ENCODE data around the gene COL6A1. TPM values are rescaled to one million over a fixed set of nuclear protein-coding genes. Genes with fewer than 3 reads are reported as not detected.
A peak's percentile ranks its signal among the peaks of the same experiment; 100 is the strongest.

Gene COL6A1
- total RNA-seq, 3 donors from 2014 or later = 45.0 to 663 (median 114) TPM

GRCh38 chr21:45976701-45977311 lies 4.8 kb upstream of the COL6A1 start:
- intact Hi-C loops (cut with DNase I, micrococcal nuclease) = no loop called here
- no peaks in the 10 kb centered on the region for H3K9me3 ChIP-seq
- H3K36me3 ChIP-seq (ENCODE audit: low read depth) = no peaks in the 10 kb centered on the region
- ATAC-seq (no peak), DNase-seq (peak in 1 of 3 donors; percentile 10)
- no peak for TF ChIP-seq CTCF (IDR thresholded peaks at IDR 0.05)
- H3K4me1 ChIP-seq (ENCODE audit: low read depth) = peaks cover 20% of the 10 kb centered on the region
- no peak overlapping the region for H3K4me3 ChIP-seq

GRCh38 chr21:45977396-45977795 lies 4.2 kb upstream of the COL6A1 start:
- Histone ChIP-seq H3K4me3 (no peak overlapping the region), H3K36me3 (ENCODE audit: low read depth) (no peaks in the 10 kb centered on the region), H3K4me1 (ENCODE audit: low read depth) (peaks cover 26% of the 10 kb centered on the region), H3K9me3 (no peaks in the 10 kb centered on the region)
- intact Hi-C loops (cut with DNase I, micrococcal nuclease) = no loop called here
- TF ChIP-seq CTCF (IDR thresholded peaks at IDR 0.05) = no peak
- DNase-seq = peak in 2 of 3 donors; percentile 37 to 57
- ATAC-seq = no peak

GRCh38 chr21:45979141-45979631 lies 2.4 kb upstream of the COL6A1 start:
- H3K4me3 ChIP-seq = no peak overlapping the region
- peak in 2 of 3 donors; percentile 26 to 51 for DNase-seq
- intact Hi-C loops (cut with DNase I, micrococcal nuclease) = no loop called here
- no peaks in the 10 kb centered on the region for H3K9me3 ChIP-seq
- no peak for TF ChIP-seq CTCF (IDR thresholded peaks at IDR 0.05)
- no peak for ATAC-seq
- H3K36me3 ChIP-seq (ENCODE audit: low read depth) = no peaks in the 10 kb centered on the region
- H3K4me1 ChIP-seq (ENCODE audit: low read depth) = peaks cover 20% of the 10 kb centered on the region

- Histone ChIP-seq H3K4me3 (no peak overlapping the region), H3K36me3 (ENCODE audit: low read depth) (no peaks in the 10 kb centered on the region), H3K4me1 (ENCODE audit: low read depth) (peaks cover 17% of the 10 kb centered on the region), H3K9me3 (no peaks in the 10 kb centered on the region)
- no peak for ATAC-seq
- no peak for TF ChIP-seq CTCF (IDR thresholded peaks at IDR 0.05)
- peak in 1 of 3 donors; percentile 18 for DNase-seq
- intact Hi-C loops (cut with DNase I, micrococcal nuclease) = no loop called here
Observed at GRCh38 chr21:45979651-45980050, 1.9 kb upstream of the COL6A1 start.

- Histone ChIP-seq H3K4me1 (ENCODE audit: low read depth) (peaks cover 12% of the 10 kb centered on the region), H3K36me3 (ENCODE audit: low read depth) (no peaks in the 10 kb centered on the region), H3K9me3 (no peaks in the 10 kb centered on the region), H3K4me3 (no peak overlapping the region)
- ATAC-seq (no peak), DNase-seq (peak in 1 of 3 donors; percentile 10)
- intact Hi-C loops (cut with DNase I, micrococcal nuclease) = no loop called here
- TF ChIP-seq CTCF (IDR thresholded peaks at IDR 0.05) = no peak
Observed at GRCh38 chr21:45980271-45980670, 1.3 kb upstream of the COL6A1 start.
